ENCODE measurements around the gene GABPB2.
A peak's percentile ranks its signal among the peaks of the same experiment; 100 is the strongest.
"Not testable (repeated sequence)": the region's sequence is repeated elsewhere in the genome, so short reads cannot be mapped to it uniquely, and the experiment has no call there.

The GABPB2 gene

DNA sequence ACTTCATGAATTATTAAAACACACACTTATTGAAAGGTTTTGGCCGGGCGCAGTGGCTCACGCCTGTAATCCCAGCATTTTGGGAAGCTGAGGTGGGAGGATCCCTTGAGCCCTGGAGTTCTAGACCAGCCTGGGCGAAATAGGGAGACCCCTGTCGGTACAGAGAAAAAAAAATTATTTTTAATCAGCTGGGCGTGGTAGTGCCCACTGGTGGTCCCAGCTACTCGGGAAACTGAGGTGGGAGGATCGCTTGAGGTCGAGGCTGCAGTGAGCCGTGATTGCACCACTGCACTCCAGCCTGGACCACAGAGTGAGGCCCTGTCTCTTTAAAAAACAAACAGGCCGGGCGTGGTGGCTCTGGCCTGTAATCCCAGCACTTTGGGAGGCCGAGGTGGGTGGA is 1.7 kb downstream of the GABPB2 start:
- Histone ChIP-seq H3K9me3 (ENCODE audit: low read length) (no peaks in the 10 kb centered on the region), H3K36me3 (ENCODE audit: insufficient read depth, low read length) (no peaks in the 10 kb centered on the region), H3K4me3 (ENCODE audit: low read depth, low read length, poor library complexity, severe bottlenecking) (peak overlapping the region; percentile 82), H3F3A (ENCODE audit: insufficient read depth, low read length) (0 out of 2 replicates have a peak, but pooled peaks cover 11% of the 10 kb centered on the region), H3K9me2 (ENCODE audit: low read depth, low read length) (no peaks in the 10 kb centered on the region), H3K27ac (ENCODE audit: low read depth, low read length, poor library complexity, severe bottlenecking) (peak overlapping the region; percentile 94), H3K4me2 (ENCODE audit: low read length) (peak overlapping the region; percentile 74; the same call in 1 of the 2 replicates), H3K9ac (ENCODE audit: low read length) (no peak overlapping the region), H3K79me2 (ENCODE audit: insufficient read depth, low read length) (no peaks in the 10 kb centered on the region), H2AFZ (ENCODE audit: low read length) (no peak overlapping the region), H3K4me1 (ENCODE audit: insufficient read depth, low read length, severe bottlenecking) (peaks cover 24% of the 10 kb centered on the region), H3K27me3 (ENCODE audit: insufficient read depth, low read length) (no peaks in the 10 kb centered on the region), H4K20me1 (ENCODE audit: insufficient read depth, low read length) (no peaks in the 10 kb centered on the region)
- TF ChIP-seq, protein P1, sequence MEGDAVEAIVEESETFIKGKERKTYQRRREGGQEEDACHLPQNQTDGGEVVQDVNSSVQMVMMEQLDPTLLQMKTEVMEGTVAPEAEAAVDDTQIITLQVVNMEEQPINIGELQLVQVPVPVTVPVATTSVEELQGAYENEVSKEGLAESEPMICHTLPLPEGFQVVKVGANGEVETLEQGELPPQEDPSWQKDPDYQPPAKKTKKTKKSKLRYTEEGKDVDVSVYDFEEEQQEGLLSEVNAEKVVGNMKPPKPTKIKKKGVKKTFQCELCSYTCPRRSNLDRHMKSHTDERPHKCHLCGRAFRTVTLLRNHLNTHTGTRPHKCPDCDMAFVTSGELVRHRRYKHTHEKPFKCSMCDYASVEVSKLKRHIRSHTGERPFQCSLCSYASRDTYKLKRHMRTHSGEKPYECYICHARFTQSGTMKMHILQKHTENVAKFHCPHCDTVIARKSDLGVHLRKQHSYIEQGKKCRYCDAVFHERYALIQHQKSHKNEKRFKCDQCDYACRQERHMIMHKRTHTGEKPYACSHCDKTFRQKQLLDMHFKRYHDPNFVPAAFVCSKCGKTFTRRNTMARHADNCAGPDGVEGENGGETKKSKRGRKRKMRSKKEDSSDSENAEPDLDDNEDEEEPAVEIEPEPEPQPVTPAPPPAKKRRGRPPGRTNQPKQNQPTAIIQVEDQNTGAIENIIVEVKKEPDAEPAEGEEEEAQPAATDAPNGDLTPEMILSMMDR (IDR thresholded peaks at IDR 0.05; ENCODE audit: low read length): peak; percentile 49
- TF ChIP-seq EZH2 (IDR thresholded peaks at IDR 0.05; ENCODE audit: borderline replicate concordance, low read length): no peak

DNA sequence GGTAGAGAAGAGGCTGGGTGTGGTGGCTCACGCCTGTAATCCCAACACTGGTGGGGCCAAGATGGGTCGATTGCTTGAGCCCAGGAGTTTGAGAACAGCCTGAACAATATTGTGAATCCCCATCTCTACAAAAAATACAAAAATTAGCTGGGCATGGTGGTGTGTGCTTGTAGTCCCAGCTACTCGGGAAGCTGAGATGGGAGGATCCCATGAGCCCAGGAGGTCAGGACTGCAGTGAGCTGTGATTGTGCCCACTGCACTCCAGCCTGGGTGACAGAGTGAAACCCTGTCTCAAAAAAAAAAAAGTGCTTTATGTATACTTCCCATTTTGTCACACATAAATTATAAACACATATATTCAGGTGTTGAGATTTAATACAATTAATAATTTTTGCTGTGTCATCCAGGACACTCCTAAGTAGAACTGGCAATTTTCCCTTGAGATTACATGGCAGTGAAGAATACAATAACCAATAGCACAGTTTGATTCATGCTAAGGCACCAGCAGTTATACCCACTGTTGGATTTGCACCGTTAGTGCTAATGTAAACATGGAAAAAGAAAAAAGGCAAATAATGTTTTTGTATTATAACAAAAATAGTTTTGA is 15.5 kb downstream of the GABPB2 start:
- Histone ChIP-seq H3K4me1 (ENCODE audit: insufficient read depth, low read length, severe bottlenecking) (no peaks in the 10 kb centered on the region), H3K36me3 (ENCODE audit: insufficient read depth, low read length) (no peaks in the 10 kb centered on the region), H3F3A (ENCODE audit: insufficient read depth, low read length) (no peaks in the 10 kb centered on the region), H3K27me3 (ENCODE audit: insufficient read depth, low read length) (no peaks in the 10 kb centered on the region), H3K4me2 (ENCODE audit: low read length) (no peak overlapping the region), H3K79me2 (ENCODE audit: insufficient read depth, low read length) (no peaks in the 10 kb centered on the region), H3K9me3 (ENCODE audit: low read length) (no peaks in the 10 kb centered on the region), H4K20me1 (ENCODE audit: insufficient read depth, low read length) (no peaks in the 10 kb centered on the region), H3K9me2 (ENCODE audit: low read depth, low read length) (no peaks in the 10 kb centered on the region), H3K9ac (ENCODE audit: low read length) (no peak overlapping the region), H2AFZ (ENCODE audit: low read length) (no peak overlapping the region), H3K4me3 (ENCODE audit: low read depth, low read length, poor library complexity, severe bottlenecking) (no peak overlapping the region), H3K27ac (ENCODE audit: low read depth, low read length, poor library complexity, severe bottlenecking) (no peak overlapping the region)
- TF ChIP-seq, protein P1 (IDR thresholded peaks at IDR 0.05; ENCODE audit: low read length): no peak
- TF ChIP-seq EZH2 (IDR thresholded peaks at IDR 0.05; ENCODE audit: borderline replicate concordance, low read length): no peak

DNA sequence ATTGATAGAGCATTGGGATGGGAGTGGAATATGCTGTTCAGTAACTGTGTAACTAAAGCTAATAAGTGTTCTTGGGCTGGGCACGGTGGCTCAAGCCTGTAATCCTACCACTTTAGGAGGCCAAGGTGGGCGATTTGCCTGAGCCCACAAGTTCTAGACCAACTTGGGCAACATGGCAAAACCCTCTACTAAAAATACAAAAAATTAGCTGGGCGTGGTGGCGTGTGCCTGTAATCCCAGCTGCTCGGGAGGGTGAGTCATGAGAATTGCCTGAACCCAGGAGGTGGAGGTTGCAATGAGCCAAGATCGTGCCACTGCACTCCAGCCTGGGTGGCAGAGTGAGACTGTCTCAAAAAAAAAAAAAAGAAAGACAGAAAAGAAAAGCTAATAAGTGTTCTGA is 26.9 kb downstream of the GABPB2 start:
- not testable (repeated sequence) for H3K9me2 ChIP-seq (ENCODE audit: low read depth, low read length); H3K36me3 ChIP-seq (ENCODE audit: insufficient read depth, low read length); H2AFZ ChIP-seq (ENCODE audit: low read length); H3K4me3 ChIP-seq (ENCODE audit: low read depth, low read length, poor library complexity, severe bottlenecking); H3K9me3 ChIP-seq (ENCODE audit: low read length); H4K20me1 ChIP-seq (ENCODE audit: insufficient read depth, low read length); H3K9ac ChIP-seq (ENCODE audit: low read length); H3K4me1 ChIP-seq (ENCODE audit: insufficient read depth, low read length, severe bottlenecking); H3K79me2 ChIP-seq (ENCODE audit: insufficient read depth, low read length); H3F3A ChIP-seq (ENCODE audit: insufficient read depth, low read length); H3K27ac ChIP-seq (ENCODE audit: low read depth, low read length, poor library complexity, severe bottlenecking); H3K4me2 ChIP-seq (ENCODE audit: low read length); H3K27me3 ChIP-seq (ENCODE audit: insufficient read depth, low read length)

DNA sequence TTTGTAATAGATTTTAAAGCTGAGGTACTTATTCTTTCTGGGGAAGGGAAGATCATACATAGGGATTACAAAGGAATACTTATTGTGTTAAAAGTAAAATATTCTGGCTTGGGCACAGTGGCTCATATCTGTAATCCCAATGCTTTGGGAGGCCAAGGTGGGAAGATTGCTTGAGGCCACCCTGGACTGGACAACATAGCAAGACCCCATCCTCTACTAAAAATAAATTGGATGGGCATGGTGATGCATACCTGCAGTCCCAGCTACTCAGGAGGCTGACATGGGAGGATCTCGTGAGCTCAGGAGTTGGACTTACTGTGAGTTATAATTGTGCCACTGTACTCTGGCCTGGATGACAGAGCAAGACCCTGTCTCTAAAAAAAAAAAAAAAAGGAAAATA is 27.6 kb downstream of the GABPB2 start:
- TF ChIP-seq, protein P1 (IDR thresholded peaks at IDR 0.05; ENCODE audit: low read length): no peak
- no peak for TF ChIP-seq EZH2 (IDR thresholded peaks at IDR 0.05; ENCODE audit: borderline replicate concordance, low read length)
- Histone ChIP-seq H3K4me1 (ENCODE audit: insufficient read depth, low read length, severe bottlenecking) (no peaks in the 10 kb centered on the region), H4K20me1 (ENCODE audit: insufficient read depth, low read length) (no peaks in the 10 kb centered on the region), H3K4me3 (ENCODE audit: low read depth, low read length, poor library complexity, severe bottlenecking) (no peak overlapping the region), H3K27me3 (ENCODE audit: insufficient read depth, low read length) (no peaks in the 10 kb centered on the region), H3F3A (ENCODE audit: insufficient read depth, low read length) (no peaks in the 10 kb centered on the region), H3K27ac (ENCODE audit: low read depth, low read length, poor library complexity, severe bottlenecking) (no peak overlapping the region), H3K9ac (ENCODE audit: low read length) (no peak overlapping the region), H3K4me2 (ENCODE audit: low read length) (no peak overlapping the region), H2AFZ (ENCODE audit: low read length) (no peak overlapping the region), H3K36me3 (ENCODE audit: insufficient read depth, low read length) (no peaks in the 10 kb centered on the region), H3K9me2 (ENCODE audit: low read depth, low read length) (no peaks in the 10 kb centered on the region), H3K79me2 (ENCODE audit: insufficient read depth, low read length) (no peaks in the 10 kb centered on the region), H3K9me3 (ENCODE audit: low read length) (no peaks in the 10 kb centered on the region)
